GM12864 (cell line): Measurements from ENCODE around the gene NANS.
A peak's percentile ranks its signal among the peaks of the same experiment; 100 is the strongest.

Experiments used
- DNase-seq: peaks from one replicate; pipeline ENCODE4 v3.0.0-alpha.2; 2011; ENCODE audit warnings: low read depth
- H3K4me3 ChIP-seq: 2 replicates; pipeline ENCODE4 v1.5.1; 2011; ENCODE audit warnings: mild to moderate bottlenecking, low read depth, low read length, control low read depth
- TF ChIP-seq, protein P1 (sequence below): IDR thresholded peaks from 2 replicates; pipeline ENCODE4 v1.5.1; 2011; ENCODE audit warnings: low read depth, mild to moderate bottlenecking, moderate library complexity, low read length, control low read depth, inconsistent platforms; ENCODE audit errors: missing control alignments

NANS gene

GRCh38 chr9:98095401-98095800 lies 38.9 kb downstream of the NANS start:
- DNase-seq, result no peak
- TF ChIP-seq, protein P1, sequence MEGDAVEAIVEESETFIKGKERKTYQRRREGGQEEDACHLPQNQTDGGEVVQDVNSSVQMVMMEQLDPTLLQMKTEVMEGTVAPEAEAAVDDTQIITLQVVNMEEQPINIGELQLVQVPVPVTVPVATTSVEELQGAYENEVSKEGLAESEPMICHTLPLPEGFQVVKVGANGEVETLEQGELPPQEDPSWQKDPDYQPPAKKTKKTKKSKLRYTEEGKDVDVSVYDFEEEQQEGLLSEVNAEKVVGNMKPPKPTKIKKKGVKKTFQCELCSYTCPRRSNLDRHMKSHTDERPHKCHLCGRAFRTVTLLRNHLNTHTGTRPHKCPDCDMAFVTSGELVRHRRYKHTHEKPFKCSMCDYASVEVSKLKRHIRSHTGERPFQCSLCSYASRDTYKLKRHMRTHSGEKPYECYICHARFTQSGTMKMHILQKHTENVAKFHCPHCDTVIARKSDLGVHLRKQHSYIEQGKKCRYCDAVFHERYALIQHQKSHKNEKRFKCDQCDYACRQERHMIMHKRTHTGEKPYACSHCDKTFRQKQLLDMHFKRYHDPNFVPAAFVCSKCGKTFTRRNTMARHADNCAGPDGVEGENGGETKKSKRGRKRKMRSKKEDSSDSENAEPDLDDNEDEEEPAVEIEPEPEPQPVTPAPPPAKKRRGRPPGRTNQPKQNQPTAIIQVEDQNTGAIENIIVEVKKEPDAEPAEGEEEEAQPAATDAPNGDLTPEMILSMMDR, result no peak
- H3K4me3 ChIP-seq, result no peak overlapping the region

- H3K4me3 ChIP-seq, result no peak overlapping the region
- no peak for DNase-seq
- TF ChIP-seq, protein P1, result no peak
Measured at GRCh38 chr9:98096091-98096490, 39.6 kb downstream of the NANS start.

DNA sequence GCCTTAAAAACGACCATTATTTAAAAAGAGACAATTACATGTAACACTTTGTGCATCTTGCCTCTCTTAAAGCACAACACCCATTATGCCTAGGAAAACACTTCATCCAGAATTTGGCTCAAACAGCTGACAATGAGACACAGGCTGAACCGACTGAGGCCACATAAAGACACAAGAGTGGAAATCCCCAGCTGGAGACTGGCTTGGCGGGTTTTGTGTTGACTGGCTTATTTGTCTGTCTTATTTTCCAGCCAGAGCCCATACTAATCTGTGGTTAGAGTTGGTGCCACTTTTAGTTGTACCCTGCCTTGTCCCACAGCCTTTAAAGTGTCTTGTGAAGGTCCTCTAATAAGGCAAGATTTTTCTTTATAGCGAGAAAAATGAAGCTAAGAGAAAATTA lies 41.3 kb downstream of the NANS start:
- DNase-seq, result no peak
- H3K4me3 ChIP-seq, result no peak overlapping the region
- TF ChIP-seq, protein P1, result no peak

- no peak overlapping the region for H3K4me3 ChIP-seq
- DNase-seq, result no peak
- TF ChIP-seq, protein P1, result no peak
Measured at GRCh38 chr9:98099346-98099745, 42.8 kb downstream of the NANS start.

GRCh38 chr9:98099898-98100297 lies 43.4 kb downstream of the NANS start:
- H3K4me3 ChIP-seq, result no peak overlapping the region; the same call in 1 of the 2 replicates

DNA sequence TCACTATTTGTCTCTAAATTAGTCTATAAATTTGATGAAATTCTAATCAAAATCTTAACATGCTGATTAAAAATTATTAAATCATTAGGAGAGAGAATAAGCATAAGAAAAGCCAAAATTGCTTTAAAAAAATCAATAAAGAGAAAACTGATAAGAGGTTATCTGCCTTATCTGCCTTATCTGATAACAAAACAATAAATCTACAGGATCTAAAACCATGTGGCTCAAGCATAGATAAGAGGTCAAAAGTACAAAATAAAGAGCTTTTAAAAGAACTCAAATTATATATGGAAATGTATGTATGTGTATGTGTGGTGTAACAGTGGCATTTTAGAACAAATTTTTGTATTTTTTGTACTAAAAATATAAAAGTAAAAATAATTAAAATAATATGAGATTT lies 43.9 kb downstream of the NANS start:
- TF ChIP-seq, protein P1, result no peak
- H3K4me3 ChIP-seq, result no peak overlapping the region
- DNase-seq, result no peak

More at GRCh38 chr9:98099898-98100297, 43.4 kb downstream of the NANS start:
- no peak for DNase-seq
- TF ChIP-seq, protein P1, result no peak

DNA sequence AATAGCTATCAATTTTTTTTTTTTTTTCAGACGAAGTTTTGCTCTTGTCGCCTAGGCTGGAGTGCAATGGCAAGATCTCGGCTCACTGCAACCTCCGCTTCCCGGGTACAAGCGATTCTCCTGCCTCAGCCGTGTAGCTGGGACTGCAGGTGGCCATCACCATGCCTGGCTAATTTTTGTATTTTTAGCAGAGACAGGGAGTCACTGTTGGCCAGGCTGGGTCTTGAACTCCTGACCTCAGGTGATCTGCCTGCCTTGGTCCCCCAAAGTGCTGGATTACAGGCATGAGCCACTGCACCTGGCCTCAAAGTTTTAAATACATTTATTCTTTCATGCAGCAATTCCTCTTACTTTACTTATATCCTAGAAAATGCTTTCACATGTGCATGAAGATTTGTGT lies 44.9 kb downstream of the NANS start:
- DNase-seq, result no peak
- peak overlapping the region; percentile 39; the same call in 1 of the 2 replicates for H3K4me3 ChIP-seq
- TF ChIP-seq, protein P1, result no peak
